ENCODE results near the gene IRS1.

The IRS1 gene

GRCh38 chr2:226776104-226776503 is 23.5 kb downstream of the IRS1 start:
- no peak overlapping the region for H3K4me3 ChIP-seq (ENCODE audit: low read depth, low read length)

GRCh38 chr2:226775032-226775509 is 24.5 kb downstream of the IRS1 start:
- Histone ChIP-seq H3K36me3 (no peaks in the 10 kb centered on the region), H3K9me3 (no peaks in the 10 kb centered on the region), H3K27me3 (no peaks in the 10 kb centered on the region), H3K4me3 (ENCODE audit: low read depth, low read length) (no peak overlapping the region), H3K4me1 (no peaks in the 10 kb centered on the region; the same call in 1 of the 2 replicates)
- no peak for DNase-seq
- no peak for TF ChIP-seq CTCF (IDR thresholded peaks at IDR 0.05; ENCODE audit: low read depth, low read length)

More at GRCh38 chr2:226776104-226776503, 23.5 kb downstream of the IRS1 start:
- H3K36me3 ChIP-seq: no peaks in the 10 kb centered on the region
- DNase-seq: no peak
- no peak for TF ChIP-seq CTCF (IDR thresholded peaks at IDR 0.05; ENCODE audit: low read depth, low read length)
- no peaks in the 10 kb centered on the region for H3K9me3 ChIP-seq
- no peaks in the 10 kb centered on the region; the same call in 1 of the 2 replicates for H3K4me1 ChIP-seq
- H3K27me3 ChIP-seq: no peaks in the 10 kb centered on the region

- Histone ChIP-seq H3K36me3 (no peaks in the 10 kb centered on the region), H3K4me1 (no peaks in the 10 kb centered on the region; the same call in 1 of the 2 replicates), H3K9me3 (no peaks in the 10 kb centered on the region), H3K27me3 (no peaks in the 10 kb centered on the region), H3K4me3 (ENCODE audit: low read depth, low read length) (no peak overlapping the region)
- no peak for DNase-seq
- TF ChIP-seq CTCF (IDR thresholded peaks at IDR 0.05; ENCODE audit: low read depth, low read length): no peak
Observed at GRCh38 chr2:226773291-226773690, 26.3 kb downstream of the IRS1 start.

GRCh38 chr2:226772389-226773179 is 27.0 kb downstream of the IRS1 start:
- H3K9me3 ChIP-seq: no peaks in the 10 kb centered on the region
- H3K27me3 ChIP-seq: no peaks in the 10 kb centered on the region
- no peak overlapping the region for H3K4me3 ChIP-seq (ENCODE audit: low read depth, low read length)
- H3K4me1 ChIP-seq: no peaks in the 10 kb centered on the region; the same call in 1 of the 2 replicates
- no peak for DNase-seq
- no peaks in the 10 kb centered on the region for H3K36me3 ChIP-seq
- TF ChIP-seq CTCF (IDR thresholded peaks at IDR 0.05; ENCODE audit: low read depth, low read length): no peak

- no peak overlapping the region for H3K4me3 ChIP-seq (ENCODE audit: low read depth, low read length)
- H3K9me3 ChIP-seq: no peaks in the 10 kb centered on the region
- DNase-seq: no peak
- no peak for TF ChIP-seq CTCF (IDR thresholded peaks at IDR 0.05; ENCODE audit: low read depth, low read length)
- H3K4me1 ChIP-seq: no peaks in the 10 kb centered on the region; the same call in 1 of the 2 replicates
- H3K36me3 ChIP-seq: no peaks in the 10 kb centered on the region
- no peaks in the 10 kb centered on the region for H3K27me3 ChIP-seq
Observed at GRCh38 chr2:226771067-226771466, 28.6 kb downstream of the IRS1 start.

Measured in BE2C (cell line).